Endothelial cell of umbilical vein (primary cell): Measurements from ENCODE around the gene USH1G. TPM values are rescaled to one million over a fixed set of nuclear protein-coding genes. Genes with fewer than 3 reads are reported as not detected.

Experiments used
- BruUV-seq: library from RNA; stranded (reverse); fragments of 400-500 nt; replicated peaks from 2 replicates; lab custom pipeline; 2021; lab: Mats Ljungman, UMichigan
- CTCF ChIA-PET: fragments of 300-600, 350-600 bp; sonication (Branson Sonifier 250); formaldehyde crosslinking; loops from one replicate; lab custom pipeline; 2021; ENCODE audit warnings: antibody characterized with exemption, inconsistent platforms; lab: Charles Lee
- POLR2A ChIA-PET: fragments of 300-600, 350-600 bp; sonication (Branson Sonifier 250); formaldehyde crosslinking; loops from one replicate; lab custom pipeline; 2021; ENCODE audit warnings: antibody characterized with exemption, inconsistent platforms; lab: Charles Lee
- DNase-seq: peaks from one replicate; pipeline ENCODE4 v3.0.0-alpha.2; 2011; ENCODE audit warnings: low read depth, low spot score
- FAIRE-seq: peaks from 2 replicates; lab custom pipeline; 2011; peaks lifted over from hg19 to GRCh38; lab: Jason Lieb, UNC
- H2AFZ ChIP-seq: 2 replicates; pipeline ENCODE4 v1.6.0; 2012; ENCODE audit warnings: low read depth, low read length, control low read depth, inconsistent platforms
- H3K27ac ChIP-seq: 2 replicates; pipeline ENCODE4 v1.5.1; 2011; ENCODE audit warnings: low read depth, mild to moderate bottlenecking, control low read depth, low read length, moderate library complexity; ENCODE audit not compliant: insufficient read depth
- H3K27me3 ChIP-seq, 2 experiments: 2 replicates each; pipeline versions ENCODE4 v1.6.0 to v1.6.1; 2011; ENCODE audit warnings: low read length in 2 of 2, mixed read lengths in 1 of 2; ENCODE audit not compliant: control insufficient read depth in 2 of 2, insufficient read depth in 2 of 2
- H3K36me3 ChIP-seq, 2 experiments: 2 replicates in 1 of 2; 3 replicates in 1 of 2; pipeline ENCODE4 v1.5.1; 2011; ENCODE audit warnings: low read length in 2 of 2, mild to moderate bottlenecking in 1 of 2, moderate library complexity in 1 of 2; ENCODE audit not compliant: control insufficient read depth in 2 of 2, insufficient read depth in 2 of 2; ENCODE audit errors: extremely low read depth in 1 of 2
- H3K4me1 ChIP-seq: 3 replicates; pipeline ENCODE4 v1.5.1; 2011; ENCODE audit warnings: mild to moderate bottlenecking, low read length; ENCODE audit not compliant: control insufficient read depth, insufficient read depth; ENCODE audit errors: extremely low read depth
- H3K4me2 ChIP-seq: 2 replicates; pipeline ENCODE4 v1.6.1; 2011; ENCODE audit warnings: low read length, control low read depth, mixed read lengths; ENCODE audit not compliant: insufficient read depth
- H3K4me3 ChIP-seq, 3 experiments: fragments of 200-600 bp in 1 of 3; sonication (generic), shearing (Covaris generic) in 1 of 3; replicated peaks in 1 of 3; 2 replicates each; pipeline ENCODE4 v1.5.1; 2011 to 2016; ENCODE audit warnings: control low read depth in 3 of 3, low read length in 3 of 3, mild to moderate bottlenecking in 2 of 3, inconsistent platforms in 1 of 3, low read depth in 1 of 3, moderate library complexity in 1 of 3; ENCODE audit not compliant: insufficient read depth in 1 of 3
- H3K79me2 ChIP-seq: 2 replicates; pipeline ENCODE4 v1.6.0; 2012; ENCODE audit warnings: low read length, inconsistent platforms; ENCODE audit not compliant: control insufficient read depth, insufficient read depth
- H3K9ac ChIP-seq: replicated peaks from 2 replicates; pipeline ENCODE3; 2011; ENCODE audit warnings: low read length, control low read depth; ENCODE audit not compliant: insufficient read depth; ENCODE audit errors: extremely low read depth
- H3K9me1 ChIP-seq: replicated peaks from 3 replicates; pipeline ENCODE4 v1.6.0; 2011; ENCODE audit warnings: mild to moderate bottlenecking, low read length; ENCODE audit not compliant: control insufficient read depth, insufficient read depth; ENCODE audit errors: extremely low read depth
- H3K9me3 ChIP-seq: replicated peaks from 2 replicates; pipeline ENCODE4 v1.5.1; 2012; ENCODE audit warnings: low read length, inconsistent platforms; ENCODE audit not compliant: control insufficient read depth, insufficient read depth
- H4K20me1 ChIP-seq: replicated peaks from 2 replicates; pipeline ENCODE3; 2011; ENCODE audit warnings: mild to moderate bottlenecking, low read length; ENCODE audit not compliant: control insufficient read depth, insufficient read depth; ENCODE audit errors: extremely low read depth
- CTCF ChIP-seq, 2 donors: IDR thresholded peaks; 1 replicate in 1 of 2; 2 replicates in 1 of 2; pipeline ENCODE4 v1.5.1; 2011; ENCODE audit warnings: low read length in 2 of 2, mild to moderate bottlenecking in 2 of 2, moderate library complexity in 2 of 2, control low read depth in 1 of 2, inconsistent platforms in 1 of 2, low read depth in 1 of 2; ENCODE audit not compliant: insufficient read depth in 1 of 2; ENCODE audit errors: extremely low read depth in 1 of 2
- EZH2 ChIP-seq: IDR thresholded peaks from 2 replicates; pipeline ENCODE4 v1.6.1; 2012; ENCODE audit warnings: borderline replicate concordance, low read depth, mild to moderate bottlenecking, moderate library complexity, low read length, inconsistent platforms; ENCODE audit not compliant: severe bottlenecking
- FOS ChIP-seq: IDR thresholded peaks from 2 replicates; pipeline ENCODE4 v1.6.1; 2011; ENCODE audit warnings: mild to moderate bottlenecking, low read length, moderate library complexity, borderline replicate concordance; ENCODE audit not compliant: insufficient read depth
- GATA2 ChIP-seq: IDR thresholded peaks from 2 replicates; pipeline ENCODE4 v1.7.0; 2011; ENCODE audit warnings: low read depth, mild to moderate bottlenecking, moderate library complexity, mixed read lengths, low read length; ENCODE audit not compliant: insufficient read length, insufficient read depth
- JUN ChIP-seq: IDR thresholded peaks from 2 replicates; pipeline ENCODE4 v1.6.1; 2011; ENCODE audit warnings: borderline replicate concordance, low read depth; ENCODE audit not compliant: insufficient read length, insufficient read depth
- MAX ChIP-seq: IDR thresholded peaks from 2 replicates; pipeline ENCODE4 v1.6.1; 2011; ENCODE audit not compliant: insufficient read depth, insufficient read length
- MYC ChIP-seq: IDR thresholded peaks from one replicate; pipeline ENCODE4 v1.6.1; 2011; ENCODE audit warnings: mild to moderate bottlenecking, low read depth, low read length
- POLR2A ChIP-seq: IDR thresholded peaks from 2 replicates; pipeline ENCODE4 v1.6.1; 2012; ENCODE audit warnings: low read depth, mild to moderate bottlenecking, control low read depth, low read length
- POLR2AphosphoS5 ChIP-seq: IDR thresholded peaks from 2 replicates; pipeline ENCODE4 v1.6.1; 2012; ENCODE audit warnings: low read depth, mild to moderate bottlenecking, control low read depth, low read length, moderate library complexity; ENCODE audit not compliant: insufficient read depth
- dilution Hi-C: fragments of 300-500 bp; cut with MboI; formaldehyde crosslinking; loops from one replicate; pipeline ENCODE4 v1.15.0; 2019; ENCODE audit warnings: low sequenced_read_pairs; ENCODE audit not compliant: extremely low pct_ligation_motif_present
- intact Hi-C: fragments of 100-400 bp; cut with micrococcal nuclease; formaldehyde crosslinking; loops from one replicate; pipeline ENCODE4 v1.10.0; 2022
- polyA plus RNA-seq, 4 experiments: library from polyadenylated mRNA; depleted of rRNA in 3 of 4; stranded (reverse) in 3 of 4; unstranded in 1 of 4; fragments of >200 nt; gene quantifications; 2 replicates each; pipeline versions ENCODE4 v1.2.1 to v1.2.3, GENCODE V29; 2011 to 2012; ENCODE audit warnings: missing spikeins in 1 of 4
- total RNA-seq: library from RNA; stranded (reverse); gene quantifications from 2 replicates; pipeline ENCODE4 v1.2.3, GENCODE V29; 2021

USH1G gene
- total and polyA plus RNA-seq, 2 donors (not counting 3 experiments of a cell fraction or from before 2014, with no cell fraction given), result not detected

- ChIA-PET POLR2A (no interaction called here), CTCF (no interaction called here)
- Histone ChIP-seq H3K36me3 (no peaks in the 10 kb centered on the region), H4K20me1 (no peaks in the 10 kb centered on the region), H3K27me3 (peaks cover 31 to 37% of the 10 kb centered on the region in 2 experiments), H3K9me1 (no peaks in the 10 kb centered on the region), H2AFZ (no peak overlapping the region), H3K9me3 (no peaks in the 10 kb centered on the region), H3K4me2 (no peak overlapping the region), H3K4me1 (no peaks in the 10 kb centered on the region), H3K9ac (no peak overlapping the region), H3K79me2 (no peaks in the 10 kb centered on the region), H3K27ac (no peak overlapping the region), H3K4me3 (no peak overlapping the region)
- DNase-seq (no peak), FAIRE-seq (no peak)
- no peak for TF ChIP-seq POLR2AphosphoS5
- no peak for TF ChIP-seq JUN
- no peak for TF ChIP-seq POLR2A
- TF ChIP-seq MYC, result no peak
- TF ChIP-seq GATA2, result no peak
- TF ChIP-seq EZH2, result no peak
- TF ChIP-seq FOS, result no peak
- TF ChIP-seq MAX, result no peak
- TF ChIP-seq CTCF (IDR thresholded peaks at IDR 0.05; ENCODE audit: extremely low read depth in 1 of 2, insufficient read depth in 1 of 2, low read depth in 1 of 2, low read length in 2 of 2), result no peak
- no TSS peak for BruUV-seq
- intact Hi-C loops (no loop called here), dilution Hi-C loops (no loop called here)
These were observed 32.5 kb downstream of the USH1G start for GRCh38 chr17:74890554-74890953.
